ENCODE results near the gene ESPNL.
"Not testable (repeated sequence)": the region's sequence is repeated elsewhere in the genome, so short reads cannot be mapped to it uniquely, and the experiment has no call there.

ESPNL gene

GRCh38 chr2:238100049-238100820 lies at the start of gene ESPNL:
ESPNL (plus strand) TSS chr2:238100340; CDS start chr2:238100420, 80 bp downstream.
- peak; percentile 76 for DNase-seq

- DNase-seq, result no peak
Observed at GRCh38 chr2:238053191-238053776, 46.9 kb upstream of the ESPNL start.

- DNase-seq, result no peak
Observed at GRCh38 chr2:238055841-238056240, 44.3 kb upstream of the ESPNL start.

- not testable (repeated sequence) for DNase-seq
Observed at GRCh38 chr2:238057696-238058575, 42.2 kb upstream of the ESPNL start.

- DNase-seq, result no peak
Observed at GRCh38 chr2:238059505-238059904, 40.6 kb upstream of the ESPNL start.

GRCh38 chr2:238060096-238060541 lies 40.0 kb upstream of the ESPNL start:
- DNase-seq, result no peak

- peak; percentile 96 for DNase-seq
Observed at GRCh38 chr2:238060542-238061314, 39.4 kb upstream of the ESPNL start, which contains the start of gene SCLY. SCLY (plus strand) TSS chr2:238061001; CDS start chr2:238061055, 54 bp downstream.

GRCh38 chr2:238061315-238062202 lies 38.6 kb upstream of the ESPNL start:
- DNase-seq, result peak; percentile 5

GRCh38 chr2:238063414-238064189 lies 36.5 kb upstream of the ESPNL start:
- no peak for DNase-seq

GRCh38 chr2:238064376-238064775 lies 35.8 kb upstream of the ESPNL start:
- no peak for DNase-seq

- no peak for DNase-seq
Observed at GRCh38 chr2:238065071-238065846, 34.9 kb upstream of the ESPNL start.

- no peak for DNase-seq
Observed at GRCh38 chr2:238066218-238066617, 33.9 kb upstream of the ESPNL start.

GRCh38 chr2:238066718-238067117 lies 33.4 kb upstream of the ESPNL start:
- not testable (repeated sequence) for DNase-seq

- DNase-seq, result no peak
Observed at GRCh38 chr2:238067939-238068338, 32.2 kb upstream of the ESPNL start.

GRCh38 chr2:238069021-238069709 lies 31.0 kb upstream of the ESPNL start:
- DNase-seq, result no peak

- DNase-seq, result no peak
Observed at GRCh38 chr2:238069877-238070276, 30.3 kb upstream of the ESPNL start.

- DNase-seq, result no peak
Observed at GRCh38 chr2:238075397-238075796, 24.7 kb upstream of the ESPNL start.

- DNase-seq, result no peak
Observed at GRCh38 chr2:238077292-238077691, 22.8 kb upstream of the ESPNL start.

- DNase-seq, result no peak
Observed at GRCh38 chr2:238079874-238080327, 20.2 kb upstream of the ESPNL start.
